H1 (cell line): ENCODE measurements around the gene STXBP4. TPM values are rescaled to one million over a fixed set of nuclear protein-coding genes. Genes with fewer than 3 reads are reported as not detected.

Experiments used
- CTCF ChIA-PET: fragments of 300-600 bp; sonication (Branson Sonifier 250); formaldehyde crosslinking; loops from one replicate; lab custom pipeline; 2021; ENCODE audit not compliant: partially characterized antibody; lab: Charles Lee
- POLR2A ChIA-PET: fragments of 300-600 bp; sonication (Branson Sonifier 250); formaldehyde crosslinking; loops from one replicate; lab custom pipeline; 2021; ENCODE audit warnings: inconsistent platforms; ENCODE audit not compliant: partially characterized antibody; lab: Charles Lee
- DNase-seq, 2 experiments: peaks; one replicate each; pipeline versions ENCODE4 v3.0.0 to v3.0.0-alpha.2; 2010 to 2022; ENCODE audit warnings: low spot score in 2 of 2, low read depth in 1 of 2, mixed read lengths in 1 of 2
- FAIRE-seq: peaks from 2 replicates; lab custom pipeline; 2011; peaks lifted over from hg19 to GRCh38; lab: Jason Lieb, UNC
- H2AFZ ChIP-seq: 2 replicates; pipeline ENCODE4 v1.8.1; 2012; ENCODE audit warnings: low read length, inconsistent platforms
- H2AK5ac ChIP-seq: 2 replicates; pipeline ENCODE4 v1.6.1; 2013; ENCODE audit warnings: low read depth, low read length
- H2BK120ac ChIP-seq: replicated peaks from 2 replicates; pipeline ENCODE3; 2013; ENCODE audit warnings: low read depth, low read length, inconsistent platforms
- H2BK12ac ChIP-seq: 2 replicates; pipeline ENCODE4 v1.6.1; 2013; ENCODE audit warnings: low read depth, low read length
- H2BK15ac ChIP-seq: 2 replicates; pipeline ENCODE4 v1.6.1; 2013; ENCODE audit warnings: low read length
- H2BK20ac ChIP-seq: 2 replicates; pipeline ENCODE4 v1.6.1; 2013; ENCODE audit warnings: low read length
- H2BK5ac ChIP-seq: 2 replicates; pipeline ENCODE4 v1.6.1; 2013; ENCODE audit warnings: low read depth, low read length
- H3K14ac ChIP-seq: 2 replicates; pipeline ENCODE4 v1.6.1; 2013; ENCODE audit warnings: inconsistent platforms; ENCODE audit not compliant: insufficient read length
- H3K18ac ChIP-seq: 2 replicates; pipeline ENCODE4 v1.6.1; 2013; ENCODE audit warnings: low read length; ENCODE audit errors: extremely low read depth
- H3K23ac ChIP-seq: 2 replicates; pipeline ENCODE4 v1.6.1; 2013; ENCODE audit warnings: inconsistent platforms; ENCODE audit not compliant: insufficient read length
- H3K23me2 ChIP-seq: 2 replicates; pipeline ENCODE4 v1.6.1; 2013; ENCODE audit warnings: low read depth, low read length
- H3K27ac ChIP-seq: 2 replicates; pipeline ENCODE4 v1.6.1; 2011; ENCODE audit warnings: low read depth, low read length, inconsistent platforms
- H3K27me3 ChIP-seq, 4 experiments: replicated peaks in 1 of 4; 1 replicate in 1 of 4; 2 replicates in 3 of 4; pipeline versions ENCODE4 v1.6.1 to v1.8.1; 2011 to 2013; ENCODE audit warnings: low read length in 3 of 4, mild to moderate bottlenecking in 3 of 4, inconsistent platforms in 2 of 4, mixed read lengths in 2 of 4, moderate library complexity in 1 of 4; ENCODE audit not compliant: control insufficient read depth in 3 of 4, insufficient read depth in 3 of 4; ENCODE audit errors: extremely low read depth in 1 of 4
- H3K36me3 ChIP-seq, 4 experiments: 2 replicates each; pipeline versions ENCODE4 v1.6.1 to v1.8.1; 2011 to 2013; ENCODE audit warnings: mild to moderate bottlenecking in 4 of 4, low read length in 3 of 4, moderate library complexity in 2 of 4, control low read depth in 1 of 4, inconsistent platforms in 1 of 4; ENCODE audit not compliant: insufficient read depth in 4 of 4, control insufficient read depth in 2 of 4
- H3K4ac ChIP-seq: replicated peaks from 2 replicates; pipeline ENCODE3; 2013; ENCODE audit warnings: low read length, low read depth, mixed read lengths, inconsistent platforms; ENCODE audit not compliant: insufficient read length
- H3K4me1 ChIP-seq, 4 experiments: replicated peaks in 1 of 4; 1 replicate in 1 of 4; 2 replicates in 3 of 4; pipeline versions ENCODE4 v1.6.1 to v1.8.1; 2011 to 2013; ENCODE audit warnings: low read length in 3 of 4, inconsistent platforms in 2 of 4, mixed read lengths in 1 of 4; ENCODE audit not compliant: insufficient read depth in 4 of 4, control insufficient read depth in 3 of 4
- H3K4me2 ChIP-seq, 2 experiments: 2 replicates each; pipeline versions ENCODE4 v1.6.1 to v1.8.1; 2011 to 2013; ENCODE audit warnings: low read depth in 2 of 2, low read length in 2 of 2, control low read depth in 1 of 2, inconsistent platforms in 1 of 2, mild to moderate bottlenecking in 1 of 2; ENCODE audit not compliant: insufficient read depth in 1 of 2
- H3K4me3 ChIP-seq, 4 experiments: fragments of 200-600, 300-600 bp in 1 of 4; sonication (generic), shearing (Covaris generic), sonication (Bioruptor Twin) in 1 of 4; 2 replicates each; pipeline versions ENCODE4 v1.5.1 to v1.8.1; 2011 to 2016; ENCODE audit warnings: low read length in 4 of 4, low read depth in 3 of 4, control low read depth in 2 of 4, inconsistent platforms in 2 of 4, mild to moderate bottlenecking in 2 of 4, mixed read lengths in 1 of 4, moderate library complexity in 1 of 4; ENCODE audit not compliant: insufficient read depth in 2 of 4; ENCODE audit errors: extremely low read depth in 1 of 4
- H3K56ac ChIP-seq: replicated peaks from 2 replicates; pipeline ENCODE3; 2013; ENCODE audit warnings: low read depth, mild to moderate bottlenecking, mixed read lengths, low read length, inconsistent platforms; ENCODE audit not compliant: insufficient read length
- H3K79me1 ChIP-seq: 2 replicates; pipeline ENCODE4 v1.6.1; 2013; ENCODE audit warnings: low read depth, low read length, control low read depth
- H3K79me2 ChIP-seq, 2 experiments: 2 replicates each; pipeline versions ENCODE4 v1.6.1 to v1.8.1; 2012 to 2013; ENCODE audit warnings: low read length in 2 of 2, mild to moderate bottlenecking in 2 of 2, inconsistent platforms in 1 of 2; ENCODE audit not compliant: insufficient read depth in 2 of 2, control insufficient read depth in 1 of 2
- H3K9ac ChIP-seq, 4 experiments: replicated peaks in 1 of 4; 1 replicate in 1 of 4; 2 replicates in 3 of 4; pipeline versions ENCODE4 v1.6.1 to v1.8.1; 2011 to 2013; ENCODE audit warnings: low read depth in 3 of 4, low read length in 3 of 4, control low read depth in 2 of 4, mild to moderate bottlenecking in 2 of 4, moderate library complexity in 2 of 4, inconsistent platforms in 1 of 4; ENCODE audit errors: extremely low read depth in 1 of 4
- H3K9me3 ChIP-seq, 2 experiments: 2 replicates each; pipeline versions ENCODE4 v1.6.1 to v1.8.1; 2012 to 2013; ENCODE audit warnings: mild to moderate bottlenecking in 2 of 2, moderate library complexity in 2 of 2, control low read depth in 1 of 2, inconsistent platforms in 1 of 2, low read depth in 1 of 2, low read length in 1 of 2, mixed read lengths in 1 of 2; ENCODE audit not compliant: insufficient read depth in 2 of 2
- H4K20me1 ChIP-seq, 2 experiments: replicated peaks in 1 of 2; 2 replicates each; pipeline versions ENCODE3 to v1.8.1; 2011 to 2013; ENCODE audit warnings: inconsistent platforms in 2 of 2, low read length in 2 of 2, mild to moderate bottlenecking in 1 of 2; ENCODE audit not compliant: insufficient read depth in 2 of 2, control insufficient read depth in 1 of 2
- H4K5ac ChIP-seq: 2 replicates; pipeline ENCODE4 v1.6.1; 2013; ENCODE audit warnings: low read length, low read depth, mixed read lengths, inconsistent platforms; ENCODE audit not compliant: insufficient read length
- H4K8ac ChIP-seq: 2 replicates; pipeline ENCODE4 v1.8.0; 2013; ENCODE audit warnings: mild to moderate bottlenecking, moderate library complexity, low read length, inconsistent platforms; ENCODE audit not compliant: insufficient read depth; ENCODE audit errors: extremely low read depth
- H4K91ac ChIP-seq: replicated peaks from 2 replicates; pipeline ENCODE3; 2013; ENCODE audit warnings: low read length, mixed read lengths, inconsistent platforms; ENCODE audit not compliant: insufficient read length
- JUND ChIP-seq: IDR thresholded peaks from 2 replicates; pipeline ENCODE4 v1.6.1; 2011; ENCODE audit warnings: mild to moderate bottlenecking, improper control_type of control experiment, low read length
- MAX ChIP-seq: IDR thresholded peaks from 2 replicates; pipeline ENCODE4 v1.6.1; 2012; ENCODE audit warnings: inconsistent platforms
- WGBS, 2 experiments: shearing (Covaris generic) in 1 of 2; methylation state at CpG; one replicate each; pipeline versions ENCODE4 v1.1.6 to v1.1.7; 2013 to 2015; ENCODE audit warnings: low lambda C conversion rate in 2 of 2, mixed read lengths in 2 of 2, inconsistent platforms in 1 of 2, low coverage in 1 of 2, missing lambda C conversion rate in 1 of 2; ENCODE audit not compliant: insufficient replicate concordance in 2 of 2, insufficient coverage in 1 of 2, insufficient read length in 1 of 2; ENCODE audit errors: extremely low coverage in 1 of 2, missing lambda C conversion rate in 1 of 2; 5-methylcytosine and 5-hydroxymethylcytosine counted together
- polyA plus RNA-seq, 7 experiments: library from polyadenylated mRNA; depleted of rRNA in 3 of 7; stranded (reverse) in 5 of 7; unstranded in 2 of 7; fragments of >200 nt in 5 of 7; fragments of 200-250 nt in 2 of 7; gene quantifications; 1 replicate in 5 of 7; 2 replicates in 1 of 7; 4 replicates in 1 of 7; pipeline versions ENCODE4 v1.2.1 to v1.2.3, GENCODE V29; 2011 to 2013; ENCODE audit warnings: missing spikeins in 2 of 7, mixed read lengths in 2 of 7
- total RNA-seq: library from RNA; stranded (reverse); fragmentation: NEBNext Ultra II Directional; extraction: Animal tissue kit (Norgen Biotek cat#: 25700); gene quantifications from 2 replicates; pipeline ENCODE4 v1.2.1, GENCODE V29; 2021

STXBP4 gene
- total and polyA plus RNA-seq, 2 of the 8 experiments (the other 6 are each of a cell fraction or from before 2014, with no cell fraction given) = 3.2 to 18.5 TPM

DNA sequence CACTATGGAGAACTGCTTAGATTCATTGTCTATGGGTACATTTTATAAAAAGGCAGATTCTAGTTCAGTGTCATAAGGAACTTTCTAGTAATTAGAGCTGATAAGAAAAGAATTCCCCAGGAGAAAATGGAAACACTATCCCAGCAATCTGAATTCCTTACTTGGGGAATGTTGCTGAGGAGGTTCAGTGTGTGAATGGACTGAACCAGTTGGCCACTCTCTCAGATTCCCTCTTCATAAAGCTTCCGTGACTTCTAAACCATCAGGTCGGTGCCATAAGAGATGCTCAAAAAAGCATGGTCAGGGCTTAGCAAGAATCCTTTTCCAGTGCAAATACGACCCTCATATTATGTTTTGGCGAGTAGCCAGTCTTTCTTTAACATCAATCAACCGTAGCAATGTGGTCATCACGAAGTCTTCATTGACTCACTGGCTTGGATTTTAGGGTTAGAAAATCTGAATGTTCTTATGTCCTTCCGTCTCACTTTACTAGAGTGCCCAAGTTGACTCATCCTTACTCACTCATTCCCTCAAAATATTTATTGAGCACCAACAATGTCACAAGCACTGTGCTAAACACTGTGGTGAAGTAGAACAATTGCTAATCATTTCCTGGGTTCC lies 193.5 kb downstream of the STXBP4 start:
- no peaks in the 10 kb centered on the region for H3K4me1 ChIP-seq
- no peak overlapping the region; the same call in 1 of the 2 replicates for H3K27ac ChIP-seq
- no peak overlapping the region for H2BK12ac ChIP-seq
- no peak overlapping the region for H2BK120ac ChIP-seq
- no peak overlapping the region for H2BK20ac ChIP-seq
- no peak overlapping the region for H3K4me2 ChIP-seq
- H4K91ac ChIP-seq = no peak overlapping the region
- no peak overlapping the region for H4K8ac ChIP-seq
- no peak overlapping the region for H3K18ac ChIP-seq
- H3K56ac ChIP-seq = no peak overlapping the region
- no peak overlapping the region for H3K14ac ChIP-seq
- no peak overlapping the region for H2BK5ac ChIP-seq
- H3K4ac ChIP-seq = no peak overlapping the region
- ChIA-PET CTCF (interaction anchor here (0.9 to 2.5 kb wide), 3 partner anchors 14 to 21 kb away, joined by 3 to 12 read pairs (median 6); no protein-coding TSS in a partner anchor), POLR2A (no interaction called here)
- H3K23me2 ChIP-seq = no peaks in the 10 kb centered on the region
- no peak overlapping the region for H3K23ac ChIP-seq
- H2AFZ ChIP-seq = no peak overlapping the region
- no peaks in the 10 kb centered on the region for H4K20me1 ChIP-seq
- no peak overlapping the region for H3K9ac ChIP-seq
- no peaks in the 10 kb centered on the region for H3K9me3 ChIP-seq
- H4K5ac ChIP-seq = no peak overlapping the region
- 93% methylated on average over 7 of the region's 7 CpGs; no CpG with 5 or more reads in 1 of the 2 experiments for WGBS, 2 experiments
- H3K79me2 ChIP-seq = no peaks in the 10 kb centered on the region
- no peak overlapping the region for H3K4me3 ChIP-seq
- H2BK15ac ChIP-seq = no peak overlapping the region
- FAIRE-seq (no peak), DNase-seq (no peak)
- no peaks in the 10 kb centered on the region for H3K36me3 ChIP-seq
- H3K79me1 ChIP-seq = no peaks in the 10 kb centered on the region
- H2AK5ac ChIP-seq = no peak overlapping the region
- no peaks in the 10 kb centered on the region for H3K27me3 ChIP-seq
- TF ChIP-seq MAX (no peak), JUND (no peak)
